ENCODE data around the gene MAP3K2. TPM values are rescaled to one million over a fixed set of nuclear protein-coding genes. Genes with fewer than 3 reads are reported as not detected.

Gene MAP3K2, protein sequence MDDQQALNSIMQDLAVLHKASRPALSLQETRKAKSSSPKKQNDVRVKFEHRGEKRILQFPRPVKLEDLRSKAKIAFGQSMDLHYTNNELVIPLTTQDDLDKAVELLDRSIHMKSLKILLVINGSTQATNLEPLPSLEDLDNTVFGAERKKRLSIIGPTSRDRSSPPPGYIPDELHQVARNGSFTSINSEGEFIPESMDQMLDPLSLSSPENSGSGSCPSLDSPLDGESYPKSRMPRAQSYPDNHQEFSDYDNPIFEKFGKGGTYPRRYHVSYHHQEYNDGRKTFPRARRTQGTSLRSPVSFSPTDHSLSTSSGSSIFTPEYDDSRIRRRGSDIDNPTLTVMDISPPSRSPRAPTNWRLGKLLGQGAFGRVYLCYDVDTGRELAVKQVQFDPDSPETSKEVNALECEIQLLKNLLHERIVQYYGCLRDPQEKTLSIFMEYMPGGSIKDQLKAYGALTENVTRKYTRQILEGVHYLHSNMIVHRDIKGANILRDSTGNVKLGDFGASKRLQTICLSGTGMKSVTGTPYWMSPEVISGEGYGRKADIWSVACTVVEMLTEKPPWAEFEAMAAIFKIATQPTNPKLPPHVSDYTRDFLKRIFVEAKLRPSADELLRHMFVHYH
- total RNA-seq (10 to 100 TPM; 19.1 to 37.6 (median 26.1) TPM), polyA plus RNA-seq (1 to 10 TPM; 4.0 to 7.5 TPM)
- long read RNA-seq, donor 1, partial matches to known transcripts, result 3 of 40 reads
- long read RNA-seq, donor 1, other reads (novel, unspliced or antisense), result 37 of 40 reads
- long read RNA-seq, donor 2, partial matches to known transcripts, result 1 of 4 reads
- long read RNA-seq, donor 2, other reads (novel, unspliced or antisense), result 3 of 4 reads
- long read RNA-seq, donor 3, partial matches to known transcripts, result 2 of 36 reads
- long read RNA-seq, donor 3, other reads (novel, unspliced or antisense), result 34 of 36 reads

DNA sequence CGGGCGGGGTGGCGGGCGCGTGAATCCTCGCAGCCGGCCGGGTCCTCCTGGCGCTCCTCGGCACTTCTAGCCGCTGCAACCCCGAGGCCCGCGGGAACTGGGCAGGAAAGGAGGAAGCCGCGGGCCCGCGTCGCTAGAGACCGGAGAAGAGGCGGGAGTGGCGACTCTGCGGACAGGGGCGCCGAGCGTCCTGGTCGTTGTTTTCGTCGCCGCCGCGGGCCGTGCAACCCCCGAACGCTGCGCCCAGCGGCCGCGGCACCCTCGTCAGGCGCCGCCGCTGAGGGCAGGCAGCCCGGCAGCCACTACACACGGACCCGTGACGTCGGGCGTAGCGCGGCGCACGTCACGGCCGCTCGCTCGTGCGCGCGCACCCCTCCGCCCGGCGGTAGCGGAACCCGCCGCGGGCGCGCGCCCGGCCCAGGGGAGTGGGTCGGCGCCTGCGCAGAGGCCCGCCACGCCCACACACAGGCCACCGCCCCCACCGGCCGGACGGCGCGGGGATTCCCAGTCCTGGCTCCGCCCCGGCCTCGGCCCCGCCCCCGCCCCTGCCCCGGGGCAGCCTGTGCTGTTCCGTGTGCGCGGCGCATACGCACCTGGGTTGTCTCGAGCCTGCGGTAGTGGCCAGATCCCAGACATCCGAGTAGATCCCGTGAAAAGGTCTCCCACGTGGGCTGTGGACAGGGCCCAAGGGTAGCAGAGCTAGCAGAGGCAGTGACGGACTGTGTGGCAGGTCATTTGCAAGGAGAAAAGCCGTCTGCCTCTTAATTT lies at the start of gene MAP3K2:
MAP3K2 (minus strand) TSS at position 321 of the 768 bp plus-strand sequence. CDS start 44,846 bp downstream, outside the sequence.
- intact Hi-C loops (cut with DNase I), result loop anchor here in 1 of 10 donors (2.0 kb wide), 1 partner anchor 19 kb away; no protein-coding TSS in a partner anchor
- Histone ChIP-seq H3K4me1 (peaks cover 0 to 58% (median 33%) of the 10 kb centered on the region in 12 donors), H3K27ac (peak within 1 kb of the TSS; percentile 100), H3K27me3 (no peaks in the 10 kb centered on the region), H3K36me3 (no peaks in the 10 kb centered on the region), H3K9me3 (no peaks in the 10 kb centered on the region), H3K4me3 (peak within 1 kb of the TSS; percentile 82 to 100 (median 99))
- ATAC-seq (peak; percentile 93 to 96 (median 94)), DNase-seq (peak; percentile 94 to 98 (median 95))
- TF ChIP-seq POLR2A (IDR thresholded peaks at IDR 0.05), result peak in 1 of 2 donors; percentile 91
- TF ChIP-seq, protein P1, sequence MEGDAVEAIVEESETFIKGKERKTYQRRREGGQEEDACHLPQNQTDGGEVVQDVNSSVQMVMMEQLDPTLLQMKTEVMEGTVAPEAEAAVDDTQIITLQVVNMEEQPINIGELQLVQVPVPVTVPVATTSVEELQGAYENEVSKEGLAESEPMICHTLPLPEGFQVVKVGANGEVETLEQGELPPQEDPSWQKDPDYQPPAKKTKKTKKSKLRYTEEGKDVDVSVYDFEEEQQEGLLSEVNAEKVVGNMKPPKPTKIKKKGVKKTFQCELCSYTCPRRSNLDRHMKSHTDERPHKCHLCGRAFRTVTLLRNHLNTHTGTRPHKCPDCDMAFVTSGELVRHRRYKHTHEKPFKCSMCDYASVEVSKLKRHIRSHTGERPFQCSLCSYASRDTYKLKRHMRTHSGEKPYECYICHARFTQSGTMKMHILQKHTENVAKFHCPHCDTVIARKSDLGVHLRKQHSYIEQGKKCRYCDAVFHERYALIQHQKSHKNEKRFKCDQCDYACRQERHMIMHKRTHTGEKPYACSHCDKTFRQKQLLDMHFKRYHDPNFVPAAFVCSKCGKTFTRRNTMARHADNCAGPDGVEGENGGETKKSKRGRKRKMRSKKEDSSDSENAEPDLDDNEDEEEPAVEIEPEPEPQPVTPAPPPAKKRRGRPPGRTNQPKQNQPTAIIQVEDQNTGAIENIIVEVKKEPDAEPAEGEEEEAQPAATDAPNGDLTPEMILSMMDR (IDR thresholded peaks at IDR 0.05), result peak in 1 of 12 donors; percentile 7
- 0 to 1% (median 1%) methylated on average over 34 to 100 of the region's 100 CpGs for WGBS, 4 donors

DNA sequence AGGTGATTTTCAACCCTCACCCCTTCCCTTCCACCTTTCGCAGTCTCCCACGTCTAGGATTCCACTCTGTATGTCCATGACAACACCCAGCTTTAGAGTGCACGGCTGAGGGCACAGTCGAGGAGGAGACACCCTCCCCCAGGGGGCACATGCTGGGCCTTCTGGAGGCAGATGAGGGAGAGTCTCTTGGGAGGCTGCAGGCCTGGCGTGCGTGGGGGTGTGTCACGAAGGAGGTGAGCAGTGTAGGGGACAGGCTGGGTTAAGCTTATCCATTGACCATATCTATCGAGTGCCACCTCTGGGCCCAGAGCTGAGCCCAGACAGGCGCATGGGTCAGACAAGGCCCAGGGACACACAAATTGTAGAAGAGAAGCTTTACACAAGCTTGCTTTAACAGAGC lies 49.3 kb upstream of the MAP3K2 start:
- peak in 1 of 4 donors; percentile 24 for ATAC-seq
- Histone ChIP-seq H3K27me3 (no peaks in the 10 kb centered on the region), H3K36me3 (no peaks in the 10 kb centered on the region), H3K4me1 (no peaks in the 10 kb centered on the region), H3K27ac (no peak overlapping the region), H3K9me3 (peaks cover 0 to 17% (median 5%) of the 10 kb centered on the region in 12 donors), H3K4me3 (no peak overlapping the region)
- no peak for DNase-seq
- 89 to 92% (median 90%) methylated on average over 9 of the region's 9 CpGs for WGBS, 4 donors
- intact Hi-C loops (cut with DNase I), result no loop called here
- TF ChIP-seq, protein P1 (IDR thresholded peaks at IDR 0.05), result no peak
- no peak for TF ChIP-seq POLR2A (IDR thresholded peaks at IDR 0.05)

DNA sequence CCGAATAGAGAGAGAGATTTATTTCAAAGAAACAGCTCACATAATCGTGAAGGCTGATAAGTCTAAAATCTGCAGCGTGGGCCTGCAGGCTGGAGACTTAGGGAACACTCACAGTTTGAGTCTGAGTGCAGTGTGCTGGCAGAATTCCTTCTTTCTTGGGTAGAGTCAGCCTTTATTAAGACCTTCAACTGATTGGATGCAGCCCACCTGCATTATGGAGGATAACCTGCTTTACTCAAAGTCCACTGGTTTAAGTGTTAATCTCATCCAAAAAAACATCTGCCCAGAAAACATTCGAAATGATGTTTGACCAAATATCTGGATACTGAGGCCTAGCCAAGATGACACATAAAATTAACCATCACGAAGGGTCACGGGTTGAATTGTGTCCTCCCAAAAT lies 46.7 kb upstream of the MAP3K2 start:
- 91 to 96% (median 94%) methylated on average over 6 of the region's 6 CpGs for WGBS, 4 donors
- intact Hi-C loops (cut with DNase I), result no loop called here
- no peak for ATAC-seq

More for the DNA sequence above, 46.7 kb upstream of the MAP3K2 start:
- no peak for DNase-seq
- no peak overlapping the region for H3K27ac ChIP-seq
- H3K4me1 ChIP-seq, result no peaks in the 10 kb centered on the region
- H3K9me3 ChIP-seq, result peaks cover 0 to 1% (median 0%) of the 10 kb centered on the region in 12 donors
- TF ChIP-seq, protein P1 (IDR thresholded peaks at IDR 0.05), result no peak
- TF ChIP-seq POLR2A (IDR thresholded peaks at IDR 0.05), result no peak
- peaks cover 0 to 5% (median 0%) of the 10 kb centered on the region in 9 donors for H3K36me3 ChIP-seq
- H3K27me3 ChIP-seq, result no peaks in the 10 kb centered on the region
- no peak overlapping the region for H3K4me3 ChIP-seq
